Measurements from ENCODE around the gene ECE2. TPM values are rescaled to one million over a fixed set of nuclear protein-coding genes. Genes with fewer than 3 reads are reported as not detected.

ECE2 gene
- total RNA-seq, 1 donor from 2014 or later, result not detected

GRCh38 chr3:184234671-184235380, 41.0 kb upstream of the ECE2 start:
- intact Hi-C loops (cut with micrococcal nuclease), result no loop called here
- peaks cover 80% of the 10 kb centered on the region for H3K27me3 ChIP-seq (ENCODE audit: low read depth)
- no peaks in the 10 kb centered on the region for H3K9me3 ChIP-seq (replicated peaks)
- no peaks in the 10 kb centered on the region for H3K36me3 ChIP-seq
- no peak overlapping the region for H3K27ac ChIP-seq (replicated peaks)
- peaks cover 13% of the 10 kb centered on the region for H3K4me1 ChIP-seq
- no peak for DNase-seq
- TF ChIP-seq CTCF (IDR thresholded peaks at IDR 0.05; ENCODE audit: borderline replicate concordance), result no peak
- H3K4me3 ChIP-seq, result no peak overlapping the region

- no peak for TF ChIP-seq CTCF (IDR thresholded peaks at IDR 0.05; ENCODE audit: borderline replicate concordance)
- Histone ChIP-seq H3K27ac (replicated peaks) (no peak overlapping the region), H3K36me3 (no peaks in the 10 kb centered on the region), H3K4me1 (peaks cover 6% of the 10 kb centered on the region), H3K4me3 (no peak overlapping the region), H3K27me3 (ENCODE audit: low read depth) (peaks cover 73% of the 10 kb centered on the region), H3K9me3 (replicated peaks) (no peaks in the 10 kb centered on the region)
- intact Hi-C loops (cut with micrococcal nuclease), result no loop called here
- DNase-seq, result no peak
Observed at GRCh38 chr3:184235381-184236032, 40.3 kb upstream of the ECE2 start.

GRCh38 chr3:184236033-184236410, 39.8 kb upstream of the ECE2 start:
- TF ChIP-seq CTCF (IDR thresholded peaks at IDR 0.05; ENCODE audit: borderline replicate concordance), result no peak
- Histone ChIP-seq H3K4me1 (peaks cover under 1% of the 10 kb centered on the region), H3K27me3 (ENCODE audit: low read depth) (peaks cover 68% of the 10 kb centered on the region), H3K36me3 (no peaks in the 10 kb centered on the region), H3K27ac (replicated peaks) (no peak overlapping the region), H3K9me3 (replicated peaks) (no peaks in the 10 kb centered on the region), H3K4me3 (no peak overlapping the region)
- intact Hi-C loops (cut with micrococcal nuclease), result no loop called here
- DNase-seq, result no peak

- intact Hi-C loops (cut with micrococcal nuclease), result no loop called here
- TF ChIP-seq CTCF (IDR thresholded peaks at IDR 0.05; ENCODE audit: borderline replicate concordance), result no peak
- no peak for DNase-seq
- H3K27me3 ChIP-seq (ENCODE audit: low read depth), result peaks cover 62% of the 10 kb centered on the region
- no peak overlapping the region for H3K27ac ChIP-seq (replicated peaks)
- H3K9me3 ChIP-seq (replicated peaks), result no peaks in the 10 kb centered on the region
- H3K4me1 ChIP-seq, result peaks cover 6% of the 10 kb centered on the region
- no peak overlapping the region for H3K4me3 ChIP-seq
- H3K36me3 ChIP-seq, result no peaks in the 10 kb centered on the region
Observed at GRCh38 chr3:184236636-184237035, 39.2 kb upstream of the ECE2 start.

GRCh38 chr3:184237211-184237610, 38.6 kb upstream of the ECE2 start:
- Histone ChIP-seq H3K4me3 (no peak overlapping the region), H3K36me3 (peaks cover 2% of the 10 kb centered on the region), H3K9me3 (replicated peaks) (no peaks in the 10 kb centered on the region), H3K4me1 (peaks cover 8% of the 10 kb centered on the region), H3K27me3 (ENCODE audit: low read depth) (peaks cover 56% of the 10 kb centered on the region), H3K27ac (replicated peaks) (no peak overlapping the region)
- intact Hi-C loops (cut with micrococcal nuclease), result no loop called here
- TF ChIP-seq CTCF (IDR thresholded peaks at IDR 0.05; ENCODE audit: borderline replicate concordance), result no peak
- DNase-seq, result no peak

All from left ventricle myocardium inferior (tissue), 1 donor.